GM18909 (cell line): ENCODE measurements around the gene EFCAB13.
"Not testable (repeated sequence)": the region's sequence is repeated elsewhere in the genome, so short reads cannot be mapped to it uniquely, and the experiment has no call there.

Experiments used
- ATAC-seq: cut with Tn5 transposase; IDR thresholded peaks from one replicate; pipeline ENCODE4 v1.9.1; 2021; ENCODE audit warnings: mild to moderate bottlenecking; ENCODE audit not compliant: unreplicated experiment, poor library complexity

Gene EFCAB13

GRCh38 chr17:47324224-47325020, 667 bp downstream of the EFCAB13 start:
- ATAC-seq, result peak; percentile 30

- no peak for ATAC-seq
Measured at GRCh38 chr17:47325176-47325575, 1.4 kb downstream of the EFCAB13 start.

GRCh38 chr17:47330548-47330947, 6.8 kb downstream of the EFCAB13 start:
- ATAC-seq, result no peak

- no peak for ATAC-seq
Measured at GRCh38 chr17:47332287-47332686, 8.5 kb downstream of the EFCAB13 start.

GRCh38 chr17:47335101-47335936, 11.6 kb downstream of the EFCAB13 start:
- no peak for ATAC-seq

- ATAC-seq, result no peak
Measured at GRCh38 chr17:47338026-47338425, 14.3 kb downstream of the EFCAB13 start.

GRCh38 chr17:47352848-47353247, 29.1 kb downstream of the EFCAB13 start:
- ATAC-seq, result no peak

- no peak for ATAC-seq
Measured at GRCh38 chr17:47358652-47359051, 34.9 kb downstream of the EFCAB13 start.

GRCh38 chr17:47363171-47363570, 39.4 kb downstream of the EFCAB13 start:
- ATAC-seq, result no peak

GRCh38 chr17:47367257-47367656, 43.5 kb downstream of the EFCAB13 start:
- ATAC-seq, result no peak

- no peak for ATAC-seq
Measured at GRCh38 chr17:47368262-47368661, 44.5 kb downstream of the EFCAB13 start.

GRCh38 chr17:47370899-47371298, 47.1 kb downstream of the EFCAB13 start:
- not testable (repeated sequence) for ATAC-seq

- ATAC-seq, result no peak
Measured at GRCh38 chr17:47373002-47373401, 49.2 kb downstream of the EFCAB13 start.

- no peak for ATAC-seq
Measured at GRCh38 chr17:47376247-47376646, 52.5 kb downstream of the EFCAB13 start.

- ATAC-seq, result no peak
Measured at GRCh38 chr17:47388825-47389224, 65.1 kb downstream of the EFCAB13 start.

GRCh38 chr17:47397532-47398128, 73.9 kb downstream of the EFCAB13 start:
- ATAC-seq, result not testable (repeated sequence)

GRCh38 chr17:47400333-47400732, 76.6 kb downstream of the EFCAB13 start:
- ATAC-seq, result no peak

GRCh38 chr17:47401100-47401499, 77.3 kb downstream of the EFCAB13 start:
- no peak for ATAC-seq

- ATAC-seq, result no peak
Measured at GRCh38 chr17:47404006-47404405, 80.3 kb downstream of the EFCAB13 start.

- no peak for ATAC-seq
Measured at GRCh38 chr17:47404875-47405274, 81.1 kb downstream of the EFCAB13 start.

- ATAC-seq, result no peak
Measured at GRCh38 chr17:47413872-47414271, 90.1 kb downstream of the EFCAB13 start.
